ENCODE data around the gene IFNA6. TPM values are rescaled to one million over a fixed set of nuclear protein-coding genes. Genes with fewer than 3 reads are reported as not detected.
A peak's percentile ranks its signal among the peaks of the same experiment; 100 is the strongest.
"Not testable (repeated sequence)": the region's sequence is repeated elsewhere in the genome, so short reads cannot be mapped to it uniquely, and the experiment has no call there.

The IFNA6 gene
- not detected in 2 replicates for total RNA-seq

DNA sequence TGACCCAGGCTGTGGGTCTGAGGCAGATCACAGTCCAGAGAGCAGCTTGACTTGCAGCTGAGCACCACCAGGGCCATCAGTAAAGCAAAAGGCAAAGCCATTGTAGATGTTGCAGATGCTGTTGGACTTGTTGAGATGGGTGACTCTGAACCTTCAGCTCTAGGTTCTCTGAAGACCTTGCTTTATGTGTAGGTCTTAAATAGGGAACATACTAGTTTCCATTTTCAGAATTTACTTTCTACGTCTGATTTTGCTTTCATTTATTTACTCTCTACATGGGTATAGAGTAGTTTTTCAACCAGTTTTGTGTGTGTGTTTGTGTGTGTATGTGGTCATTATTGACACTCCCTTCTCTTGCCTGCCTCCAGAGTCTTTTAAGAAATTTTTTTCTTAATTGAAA, at the start of gene IFNA6:
Gene IFNA6, minus strand, starts transcription at position 101 of the 400 bp plus-strand sequence. Its CDS starts 0 bp downstream, at position 101.
- DNase-seq, result no peak

DNA sequence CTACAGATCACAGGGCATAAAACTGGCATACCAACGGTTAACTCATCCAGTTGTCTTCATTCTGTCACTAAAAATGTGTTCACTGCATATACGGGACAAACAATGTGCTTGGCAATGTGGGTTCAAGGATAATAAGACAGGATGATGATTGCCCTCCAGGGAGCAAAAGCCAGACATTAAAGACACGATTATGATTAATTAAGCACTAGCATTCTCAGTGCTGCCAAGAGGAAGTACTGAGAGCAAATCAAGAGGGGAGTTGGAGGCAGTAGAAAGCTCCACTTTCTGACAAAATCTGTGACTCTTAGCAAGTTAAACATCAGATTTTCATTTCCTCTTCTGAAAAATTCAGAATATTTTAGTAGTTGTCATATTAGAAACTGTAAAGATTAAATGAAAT, 49.3 kb upstream of the IFNA6 start:
- DNase-seq, result no peak

DNA sequence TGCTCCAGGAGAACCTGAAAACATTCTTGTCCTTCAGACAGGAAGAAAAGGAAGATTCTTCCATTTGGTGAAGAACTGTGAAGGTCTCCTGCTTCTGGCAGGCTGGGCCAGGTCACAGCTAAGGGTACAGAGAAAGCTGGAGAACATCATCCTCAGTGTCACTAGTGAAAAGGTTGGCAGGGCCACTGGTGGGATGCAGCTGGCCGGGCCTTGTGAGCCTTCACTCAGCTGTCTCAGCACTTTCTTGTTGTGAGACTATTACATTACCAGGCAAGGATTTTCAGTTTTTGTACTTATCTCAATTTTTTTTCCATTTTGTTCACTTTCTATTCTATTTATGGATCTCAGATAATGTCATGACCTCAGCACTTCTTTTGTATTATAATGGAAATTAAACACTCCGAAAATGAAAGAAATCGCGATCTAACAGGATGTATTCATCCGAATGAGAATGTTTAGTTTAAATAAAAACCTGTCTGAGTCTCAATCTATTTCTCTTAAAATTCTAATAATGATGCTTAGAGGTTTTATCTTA, 48.3 kb upstream of the IFNA6 start:
- DNase-seq, result no peak

DNA sequence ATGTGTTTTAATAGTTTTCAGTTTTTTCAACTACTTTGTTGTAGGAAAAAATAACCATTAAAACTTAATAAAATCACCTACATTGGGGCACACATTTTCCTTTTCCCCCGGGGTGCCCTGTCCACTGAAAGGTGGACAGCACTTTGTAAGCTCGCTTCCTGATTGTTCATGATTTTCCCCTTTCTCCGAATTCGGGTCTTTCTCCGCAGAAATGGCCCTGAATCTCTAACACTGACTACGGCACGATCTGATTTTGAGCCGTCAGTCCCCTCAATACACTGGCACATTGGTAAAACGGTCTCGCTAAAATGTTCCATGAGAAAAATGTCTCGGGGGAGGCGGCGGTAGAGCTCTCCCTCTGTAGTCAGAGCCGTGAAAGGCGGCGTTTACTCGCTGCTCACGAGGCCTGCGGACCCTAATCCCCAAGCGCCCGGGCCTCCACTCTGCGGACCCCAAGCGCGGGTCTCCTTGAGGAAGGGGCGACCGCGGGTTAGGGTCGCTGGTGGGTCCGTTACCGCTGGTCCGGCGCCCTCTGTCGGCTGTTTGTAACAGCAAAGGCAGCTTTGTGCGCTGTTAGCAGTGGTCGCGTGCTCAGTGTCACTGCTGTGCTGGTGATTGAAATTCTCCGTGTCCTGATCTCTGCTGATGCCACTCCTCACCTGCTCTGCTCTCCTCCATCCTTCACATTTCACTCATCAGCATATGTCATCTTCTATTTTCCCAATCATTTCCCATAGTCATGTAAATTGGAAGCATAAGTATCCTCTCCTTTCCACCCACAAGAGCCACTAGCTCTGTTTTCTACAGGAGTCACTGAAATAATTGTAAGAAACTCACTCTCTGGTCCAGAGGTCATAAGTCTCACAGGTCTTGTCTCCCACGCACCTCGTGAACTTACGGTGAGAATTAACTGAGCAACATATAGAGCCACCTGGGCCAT, 45.4 kb upstream of the IFNA6 start:
- DNase-seq, result peak; percentile 58

DNA sequence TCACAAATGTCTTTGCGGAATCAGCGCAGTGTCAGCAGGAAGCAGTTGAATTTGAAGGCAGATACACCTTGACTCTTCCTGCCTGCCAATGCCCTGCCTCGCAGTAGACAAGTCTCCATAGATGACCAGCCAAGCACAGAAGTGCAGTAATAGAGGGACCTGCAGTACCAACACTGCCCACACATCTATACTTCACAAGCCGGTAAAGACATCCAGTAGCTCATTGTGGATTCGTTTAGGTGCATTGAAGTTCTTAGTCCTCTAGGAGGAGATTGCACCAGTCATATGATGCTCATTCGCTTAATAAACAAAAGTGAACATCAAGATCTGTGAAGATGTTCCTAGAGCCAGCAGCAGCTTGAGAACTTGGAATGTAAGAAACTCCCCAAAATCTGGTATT, 41.6 kb upstream of the IFNA6 start:
- peak; percentile 15 for DNase-seq

DNA sequence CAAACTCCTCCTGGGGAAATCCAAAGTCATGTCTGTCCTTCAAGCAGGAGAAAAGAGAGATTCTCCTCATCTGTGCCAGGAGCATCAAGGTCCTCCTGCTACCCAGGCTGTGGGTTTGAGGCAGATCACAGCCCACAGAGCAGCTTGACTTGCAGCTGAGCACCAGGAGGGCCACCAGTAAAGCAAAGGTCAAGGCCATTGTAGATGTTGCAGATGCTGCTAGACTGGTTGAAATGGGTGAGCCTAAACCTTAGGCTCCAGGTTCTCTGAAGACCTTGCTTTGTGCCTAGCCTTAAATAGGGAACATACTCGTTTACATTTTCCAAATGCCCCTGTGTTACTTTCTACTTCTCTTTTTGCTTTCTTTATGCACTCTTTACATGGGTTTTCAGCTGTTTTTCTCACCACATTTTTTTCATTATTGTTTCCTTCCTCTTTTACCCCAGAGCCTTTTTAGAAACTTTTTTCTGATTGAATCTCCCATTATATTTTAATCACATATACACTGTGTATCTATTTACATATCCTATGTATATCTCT, 34.5 kb upstream of the IFNA6 start, which contains the start of gene IFNA2:
Gene IFNA2, minus strand, starts transcription at position 268 of the 540 bp plus-strand sequence. Its CDS starts 69 bp downstream, at position 199.
- DNase-seq, result no peak

DNA sequence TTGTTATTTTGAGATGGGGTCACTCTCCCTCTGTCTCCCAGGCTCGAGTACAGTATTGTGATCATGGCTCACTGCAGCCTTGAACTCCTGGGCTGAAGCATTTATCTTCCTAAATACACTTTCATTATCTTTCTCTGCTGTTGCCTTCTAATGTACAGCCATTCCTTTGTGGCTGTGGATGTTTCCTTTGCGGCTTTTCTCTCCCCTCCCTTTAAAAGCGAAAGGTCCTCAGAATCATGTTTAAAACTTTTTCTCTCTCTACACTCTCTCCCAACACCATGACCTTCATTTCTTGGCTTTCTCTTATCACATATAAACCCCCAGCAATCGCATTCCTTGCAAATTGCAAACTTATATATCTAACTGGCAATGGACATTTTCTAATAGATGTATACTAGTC, 32.9 kb upstream of the IFNA6 start:
- DNase-seq, result no peak

DNA sequence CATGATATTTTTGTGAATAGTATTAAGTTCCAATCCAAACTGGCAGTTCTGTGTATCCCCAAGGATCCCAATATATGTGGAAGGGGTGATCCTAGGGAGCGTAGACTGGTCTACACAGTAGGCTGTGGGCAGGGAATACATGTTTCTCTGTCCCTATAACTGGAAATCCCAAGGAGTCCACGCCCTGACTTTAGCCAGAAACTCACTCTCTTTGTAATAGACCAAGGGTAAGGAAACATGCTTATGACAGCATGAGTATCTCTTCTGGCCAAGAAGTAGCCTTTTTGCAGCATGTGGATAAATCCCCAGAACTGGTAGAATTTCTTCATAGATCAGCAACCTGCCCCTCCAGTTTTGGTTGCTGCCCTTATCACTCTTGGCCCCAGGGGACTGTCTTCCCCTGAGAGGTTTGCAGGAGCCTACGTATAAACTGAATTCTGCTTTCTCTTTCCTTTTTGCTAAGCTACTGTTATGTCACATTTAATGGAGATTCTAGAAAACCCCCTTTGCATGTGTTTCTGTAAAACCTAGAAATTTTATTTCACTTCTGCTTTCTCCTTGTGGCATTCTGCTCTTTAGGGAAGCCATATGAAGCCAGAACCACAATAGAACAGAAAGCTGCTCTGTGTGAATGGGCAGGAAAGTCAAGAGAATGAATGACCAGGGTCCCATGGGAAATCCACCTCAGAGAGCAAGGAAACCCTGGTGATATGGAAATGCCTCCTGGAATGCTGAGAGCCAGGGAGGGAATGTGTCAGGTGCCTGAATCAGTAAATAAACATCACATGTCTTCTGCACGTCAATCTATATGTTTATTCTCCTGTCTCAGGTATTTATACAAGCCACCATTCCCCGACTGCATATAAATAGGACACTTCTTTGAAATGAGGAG, 31.0 kb upstream of the IFNA6 start:
- no peak for DNase-seq

DNA sequence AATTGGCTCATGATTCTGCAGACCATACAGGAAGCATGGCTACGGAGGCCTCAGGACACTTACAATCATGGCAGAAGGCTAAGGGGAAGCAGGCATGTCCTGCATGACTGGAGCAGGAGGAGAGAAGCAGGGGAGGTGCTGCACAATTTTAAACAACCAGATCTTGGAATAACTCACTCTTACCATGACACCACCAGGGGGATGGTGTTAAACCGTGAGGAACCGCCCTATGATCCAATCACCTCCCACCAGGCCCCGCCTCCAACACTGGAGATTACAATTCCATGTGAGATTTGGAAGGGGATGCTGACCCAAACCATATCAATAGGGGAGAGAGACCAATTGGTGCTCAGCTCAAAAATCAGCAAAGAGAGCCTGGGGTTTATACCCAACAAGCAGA, 20.8 kb upstream of the IFNA6 start:
- DNase-seq, result not testable (repeated sequence)

DNA sequence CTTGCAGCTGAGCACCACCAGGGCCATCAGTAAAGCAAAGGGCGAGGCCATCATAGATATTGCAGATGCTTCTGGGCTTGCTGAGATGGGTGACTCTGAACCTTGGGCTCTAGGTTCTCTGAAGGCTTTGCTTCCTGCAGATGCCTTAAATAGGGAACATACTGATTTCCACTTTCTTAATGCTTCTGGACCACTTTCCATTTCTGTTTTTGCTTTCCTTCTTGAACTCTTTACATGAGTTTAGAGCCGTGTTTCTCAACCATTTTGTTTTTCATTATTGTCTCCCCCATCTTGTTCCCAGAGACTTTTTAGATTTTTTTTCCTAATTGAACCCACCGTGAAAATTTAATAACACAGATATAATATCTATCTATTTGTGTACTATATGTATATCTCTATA, 17.3 kb upstream of the IFNA6 start, which contains the start of gene IFNA13:
Gene IFNA13, minus strand, starts transcription at position 101 of the 400 bp plus-strand sequence. Its CDS starts 47 bp downstream, at position 54.
- no peak for DNase-seq

DNA sequence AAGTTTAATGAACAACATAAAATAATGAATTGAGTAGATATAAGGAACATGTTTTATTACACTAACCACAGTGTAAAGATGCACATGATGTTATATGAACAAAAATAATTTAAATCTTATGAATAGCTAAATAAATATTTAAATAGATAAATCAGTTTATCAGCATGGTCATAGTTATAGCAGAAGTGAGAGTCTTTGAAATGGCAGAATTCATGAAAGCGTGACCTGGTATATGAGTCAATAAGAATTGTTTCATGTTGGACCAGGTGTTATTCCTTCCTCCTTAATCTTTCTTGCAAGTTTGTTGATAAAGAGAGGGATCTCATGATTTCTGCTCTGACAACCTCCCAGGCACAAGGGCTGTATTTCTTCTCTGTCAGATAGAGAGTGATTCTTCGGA, 16.5 kb upstream of the IFNA6 start:
- DNase-seq, result not testable (repeated sequence)

DNA sequence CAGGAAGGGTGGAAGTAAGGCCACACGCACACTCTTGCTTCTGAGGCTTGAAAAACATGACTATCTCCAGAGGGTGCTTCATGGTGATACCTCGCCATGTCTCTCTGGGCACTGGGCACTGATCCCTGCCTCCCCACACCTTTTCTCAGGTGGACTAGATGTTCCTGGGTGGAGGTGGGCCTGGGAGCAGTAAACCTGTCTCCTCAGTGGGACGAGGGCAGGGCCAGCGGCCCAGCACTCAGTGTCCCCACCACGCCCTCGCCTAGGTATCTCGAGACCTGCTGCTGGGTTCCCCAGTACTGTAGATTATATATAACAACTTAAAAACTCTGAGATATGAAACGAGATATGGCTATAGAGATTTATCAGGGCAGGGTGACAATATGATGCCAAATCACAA, 11.6 kb upstream of the IFNA6 start:
- no peak for DNase-seq

DNA sequence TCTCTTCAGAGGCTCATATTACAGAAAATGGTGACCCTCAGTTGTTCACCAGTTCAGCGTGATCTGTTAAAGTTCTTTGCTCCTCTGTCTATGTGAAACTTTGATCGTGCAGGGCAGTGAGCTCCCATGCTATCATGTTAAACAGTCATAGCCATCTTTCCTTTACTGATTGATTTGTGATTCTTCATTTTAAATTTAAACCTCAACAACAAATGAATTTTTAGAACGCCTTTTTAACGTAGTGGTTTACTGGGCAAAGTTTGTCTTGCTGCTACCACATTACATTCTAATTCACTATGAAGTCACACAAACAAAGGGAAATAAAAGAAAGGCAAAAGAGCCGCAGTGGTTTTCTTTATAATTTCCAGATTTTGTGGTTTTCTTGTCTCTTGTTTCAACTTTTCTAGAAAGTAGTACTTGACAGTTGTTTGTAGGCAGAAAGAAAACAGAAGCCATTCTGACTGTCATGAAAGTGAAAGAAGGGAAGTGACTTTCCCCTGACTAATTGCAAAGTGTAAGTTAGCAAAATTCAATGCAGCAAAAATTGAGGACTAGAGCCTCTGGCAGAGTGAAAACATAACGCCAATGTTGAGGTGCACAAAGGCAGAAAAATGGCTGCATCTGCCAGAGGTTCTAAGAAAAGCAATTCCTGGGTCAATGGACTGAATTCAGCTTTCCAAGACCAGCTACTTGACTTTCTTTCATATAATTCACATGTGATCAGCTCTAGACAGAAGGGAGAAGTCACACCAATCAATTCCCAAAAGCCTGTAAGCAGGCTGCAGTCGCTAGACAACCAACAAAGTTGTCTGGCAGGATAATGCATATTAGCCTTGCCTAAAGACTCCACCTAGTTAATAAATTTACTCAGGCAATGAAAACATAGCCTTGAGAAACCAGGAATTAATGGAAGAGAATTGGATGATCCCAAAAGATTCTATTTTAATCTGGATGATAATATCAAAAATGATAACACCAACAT, 7.1 kb upstream of the IFNA6 start:
- no peak for DNase-seq

DNA sequence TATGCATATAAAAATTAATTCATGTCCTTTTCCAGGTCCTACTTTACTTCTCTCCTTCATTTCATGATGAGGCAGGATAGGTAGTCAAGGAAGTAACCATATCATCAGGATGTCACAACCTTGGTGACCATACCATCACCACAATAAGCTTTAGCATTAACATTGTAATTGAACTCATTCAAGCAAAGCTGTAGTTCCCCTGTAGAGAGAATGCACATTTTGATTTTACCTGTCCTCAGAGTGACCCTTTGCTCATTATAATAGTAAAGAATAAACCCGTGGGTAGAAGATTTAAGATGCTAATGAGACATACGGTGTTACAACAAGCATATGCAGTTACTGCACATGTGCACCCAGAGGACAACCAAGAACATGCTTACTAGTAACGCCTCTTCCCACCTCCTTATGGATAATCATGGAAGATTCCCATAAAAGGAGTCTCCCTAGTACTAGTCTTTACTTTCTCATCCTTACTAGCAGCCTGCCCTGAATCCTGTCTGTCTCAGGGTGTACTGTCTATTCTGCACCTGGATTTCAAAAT, 2.2 kb downstream of the IFNA6 start:
- no peak for DNase-seq

DNA sequence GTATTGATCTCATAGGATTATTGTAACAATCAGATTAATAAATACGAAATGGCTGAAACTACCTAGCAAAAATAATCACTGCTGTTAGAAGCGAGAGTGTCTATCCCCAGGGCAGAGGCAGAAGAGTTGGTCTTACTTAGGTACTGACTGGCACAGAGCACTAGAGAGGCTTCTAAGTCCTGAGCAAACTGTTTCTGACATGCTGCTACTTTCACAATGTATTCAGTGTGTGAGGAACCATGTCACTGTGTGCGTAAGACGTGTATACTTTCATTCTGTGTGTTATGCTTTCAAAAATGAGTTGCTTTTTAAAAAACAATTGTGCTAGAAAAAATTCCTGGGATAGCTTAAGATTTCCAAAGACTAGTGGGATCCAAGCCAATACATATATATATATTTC, 10.0 kb downstream of the IFNA6 start:
- no peak for DNase-seq

DNA sequence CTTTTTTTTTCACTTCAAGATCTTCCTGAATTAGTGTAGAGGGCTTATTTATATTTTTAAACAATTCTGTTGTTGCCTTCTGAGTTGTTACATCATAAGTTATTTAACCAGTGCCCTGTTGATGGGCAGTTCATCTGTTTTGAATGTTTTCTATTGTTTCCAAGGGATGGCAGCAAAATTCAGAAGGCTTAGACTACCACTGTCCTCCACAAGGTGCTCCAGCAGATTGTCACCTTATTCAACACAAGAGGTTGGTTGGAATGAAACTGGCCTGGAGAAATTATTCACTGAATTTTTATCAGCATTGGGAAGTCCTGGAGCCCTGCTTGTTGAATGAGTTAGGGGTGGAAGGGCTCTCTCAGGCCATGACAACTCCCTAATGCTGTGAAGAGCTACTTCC, 14.2 kb downstream of the IFNA6 start:
- DNase-seq, result no peak

DNA sequence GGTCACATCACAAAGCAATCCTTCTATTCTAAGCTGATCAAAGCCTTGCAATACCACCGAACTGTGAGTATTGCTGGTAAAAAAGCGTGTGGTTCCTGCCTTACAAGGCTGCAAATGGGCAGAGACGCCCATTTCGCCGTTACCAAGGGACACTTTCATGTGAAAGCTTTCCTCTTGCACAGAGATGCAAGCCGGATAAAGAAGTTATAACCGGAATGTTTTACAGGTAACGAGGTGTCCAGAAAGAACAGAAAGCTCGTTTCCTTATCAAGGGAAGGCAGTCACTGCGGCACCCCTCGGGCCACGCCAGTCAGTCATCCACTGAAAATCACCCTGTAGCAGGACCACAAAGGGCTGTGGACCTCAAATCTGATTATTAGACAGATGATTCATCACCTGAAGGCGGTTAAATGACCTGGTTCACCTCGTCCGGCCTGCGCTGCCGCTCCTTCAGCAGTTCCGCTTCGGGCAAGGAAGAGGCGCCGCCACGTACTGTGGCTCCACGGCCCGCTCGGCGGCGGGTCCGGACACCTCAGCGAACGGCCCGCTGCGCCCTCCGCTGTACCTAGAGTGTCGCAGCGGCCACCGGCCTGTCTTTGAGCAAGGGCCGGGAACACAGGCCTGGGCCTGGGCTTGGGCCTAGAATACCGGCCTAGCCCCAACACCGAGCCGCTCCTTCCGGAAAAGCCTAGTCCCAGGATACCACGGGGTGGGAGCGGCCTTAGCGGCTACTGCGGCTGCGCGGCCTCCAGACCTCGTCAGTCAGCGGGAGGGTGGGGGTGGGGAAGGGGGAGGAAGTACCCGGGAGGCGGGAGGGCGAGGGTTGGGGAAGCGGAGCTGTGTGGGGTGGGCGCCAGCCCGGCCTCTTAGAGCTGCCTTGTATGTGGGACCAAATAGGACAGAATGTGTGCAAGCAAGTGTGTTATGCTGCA, 15.7 kb downstream of the IFNA6 start, which contains the start of gene KLHL9:
Gene KLHL9, minus strand, starts transcription at position 704 of the 932 bp plus-strand sequence. Its CDS starts 545 bp downstream, at position 159.
- DNase-seq, result peak; percentile 93

DNA sequence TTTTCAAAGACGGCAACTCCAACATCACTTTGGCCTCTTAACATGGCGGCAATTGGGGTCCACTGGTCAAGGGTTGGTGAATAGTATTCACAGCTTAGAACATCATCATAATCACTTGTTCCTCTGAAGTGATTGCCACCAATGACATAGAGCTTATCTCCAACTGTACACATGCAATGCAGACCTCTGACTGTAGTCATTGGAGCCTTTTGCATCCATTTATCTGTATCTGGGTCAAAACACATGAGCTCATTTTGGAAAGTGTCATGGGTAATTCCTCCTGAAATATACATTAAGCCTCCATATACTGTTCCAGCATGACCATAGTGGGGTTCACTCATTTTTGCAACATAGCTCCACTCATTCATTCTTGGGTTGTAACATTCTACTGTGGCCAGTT, 17.5 kb downstream of the IFNA6 start:
- DNase-seq, result no peak

DNA sequence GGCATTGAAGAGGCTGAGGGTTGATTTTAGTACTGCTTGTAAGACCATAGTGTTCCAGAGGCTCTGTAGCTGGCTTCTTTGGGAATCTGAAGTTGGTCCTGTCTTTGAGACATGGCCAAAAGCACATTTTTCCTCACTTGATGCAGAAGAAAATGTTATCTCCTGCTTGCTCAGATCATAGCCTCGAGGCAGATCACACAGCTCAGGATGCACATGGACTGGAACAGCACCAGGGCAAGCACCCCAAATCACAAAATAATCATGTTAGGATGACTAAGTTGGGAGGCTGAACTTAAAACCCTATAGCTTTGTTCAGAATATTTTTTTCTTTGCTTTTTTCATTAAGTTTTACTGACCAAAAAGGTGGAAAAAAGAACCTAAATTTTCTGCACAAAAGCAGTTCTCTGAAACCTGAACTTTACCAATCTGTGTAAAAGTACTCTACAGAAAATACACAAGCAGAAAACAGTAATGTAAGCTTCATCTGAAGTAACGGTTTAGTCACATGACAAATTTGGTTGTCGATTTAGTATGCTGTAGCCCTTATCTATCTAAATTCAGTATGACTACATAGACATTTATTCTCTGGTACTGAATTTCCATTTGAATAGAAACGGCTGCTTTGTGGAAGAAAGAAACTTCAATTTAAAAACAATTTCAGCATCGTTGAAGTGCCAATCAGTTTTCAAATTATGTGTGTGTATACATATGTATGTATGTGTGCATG, 18.8 kb downstream of the IFNA6 start:
- no peak for DNase-seq
